ENCODE results near the gene KCNAB1. TPM values are rescaled to one million over a fixed set of nuclear protein-coding genes. Genes with fewer than 3 reads are reported as not detected.

Gene KCNAB1
- total and polyA plus RNA-seq, 4 donors = 8.9 to 45.8 (median 17.8) TPM

DNA sequence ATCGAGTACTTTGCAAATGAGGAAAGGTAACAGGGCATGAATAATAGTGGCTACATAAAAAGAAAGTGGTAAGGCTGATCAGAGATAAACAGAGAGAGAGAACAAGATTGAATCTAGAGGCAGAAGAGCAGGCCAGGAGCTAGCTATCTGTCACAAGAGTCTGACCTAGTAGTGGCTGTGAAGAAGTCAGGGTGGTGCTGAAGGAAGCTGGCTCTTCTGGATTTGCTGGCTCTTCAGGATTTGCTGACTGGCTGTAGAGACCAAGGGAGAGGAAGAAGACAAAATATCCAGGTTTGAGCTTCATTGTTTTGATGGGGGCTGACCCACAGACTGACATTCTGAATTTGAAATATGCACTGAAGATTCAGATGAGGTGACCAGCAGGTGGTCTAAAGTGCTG is 292.2 kb downstream of the KCNAB1 start:
- ATAC-seq (ENCODE audit: low FRiP score) = no peak
- Histone ChIP-seq H3K27me3 (ENCODE audit: control insufficient read depth in 1 of 2, insufficient read depth in 2 of 2, low read length in 1 of 2) (no peaks in the 10 kb centered on the region), H3K4me1 (ENCODE audit: control insufficient read depth in 1 of 2, insufficient read depth in 2 of 2, low read length in 2 of 2) (no peaks in the 10 kb centered on the region), H3K27ac (ENCODE audit: low read depth in 1 of 2, low read length in 2 of 2) (no peak overlapping the region), H3K9me3 (ENCODE audit: control insufficient read depth, low read length) (no peaks in the 10 kb centered on the region), H3K36me3 (ENCODE audit: control insufficient read depth in 1 of 2, insufficient read depth in 2 of 2, low read length in 1 of 2) (no peaks in the 10 kb centered on the region), H3K4me3 (ENCODE audit: low read length in 2 of 2) (no peak overlapping the region)
- intact Hi-C loops (cut with DNase I) = no loop called here
- DNase-seq = no peak
- 94 to 95% methylated on average over 1 of the region's 1 CpG for WGBS, 2 donors

DNA sequence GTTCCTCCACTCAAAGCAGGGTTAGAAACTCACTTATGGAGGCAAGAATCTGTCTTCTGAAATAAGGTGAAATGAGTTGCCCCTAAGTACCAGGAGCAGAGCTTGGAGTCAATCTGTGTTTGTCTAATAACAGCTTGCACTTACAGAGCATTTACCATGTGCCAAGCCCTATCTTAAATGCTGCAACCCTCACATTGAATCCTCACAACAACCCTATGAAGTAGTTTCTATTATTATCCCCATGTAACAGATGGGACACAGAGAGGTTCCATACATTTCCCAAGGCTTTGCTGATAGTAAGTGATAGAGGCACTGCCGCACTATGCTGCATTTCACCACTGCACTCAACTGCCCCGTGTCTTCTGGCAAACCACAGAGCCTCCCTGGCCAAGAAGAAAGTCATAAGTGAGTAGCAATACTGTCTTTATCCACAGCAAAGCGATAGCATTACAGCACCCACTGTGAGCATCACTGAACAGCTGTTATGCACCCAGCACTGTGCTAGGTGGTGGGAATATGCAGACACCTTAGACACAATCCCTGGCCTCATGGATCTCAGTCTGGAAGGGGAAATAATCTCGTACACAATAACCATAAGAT is 293.0 kb downstream of the KCNAB1 start:
- no peak overlapping the region for H3K4me3 ChIP-seq (ENCODE audit: low read length in 2 of 2)
- 77 to 83% methylated on average over 4 of the region's 4 CpGs for WGBS, 2 donors
- no peaks in the 10 kb centered on the region for H3K9me3 ChIP-seq (ENCODE audit: control insufficient read depth, low read length)
- no peaks in the 10 kb centered on the region for H3K4me1 ChIP-seq (ENCODE audit: control insufficient read depth in 1 of 2, insufficient read depth in 2 of 2, low read length in 2 of 2)
- no peak for DNase-seq
- H3K36me3 ChIP-seq (ENCODE audit: control insufficient read depth in 1 of 2, insufficient read depth in 2 of 2, low read length in 1 of 2) = no peaks in the 10 kb centered on the region
- H3K27ac ChIP-seq (ENCODE audit: low read depth in 1 of 2, low read length in 2 of 2) = no peak overlapping the region
- intact Hi-C loops (cut with DNase I) = no loop called here
- no peaks in the 10 kb centered on the region for H3K27me3 ChIP-seq (ENCODE audit: control insufficient read depth in 1 of 2, insufficient read depth in 2 of 2, low read length in 1 of 2)
- ATAC-seq (ENCODE audit: low FRiP score) = no peak

- Histone ChIP-seq H3K27ac (ENCODE audit: low read depth in 1 of 2, low read length in 2 of 2) (no peak overlapping the region), H3K4me3 (ENCODE audit: low read length in 2 of 2) (no peak overlapping the region), H3K27me3 (ENCODE audit: control insufficient read depth in 1 of 2, insufficient read depth in 2 of 2, low read length in 1 of 2) (no peaks in the 10 kb centered on the region), H3K9me3 (ENCODE audit: control insufficient read depth, low read length) (no peaks in the 10 kb centered on the region), H3K36me3 (ENCODE audit: control insufficient read depth in 1 of 2, insufficient read depth in 2 of 2, low read length in 1 of 2) (no peaks in the 10 kb centered on the region), H3K4me1 (ENCODE audit: control insufficient read depth in 1 of 2, insufficient read depth in 2 of 2, low read length in 2 of 2) (no peaks in the 10 kb centered on the region)
- DNase-seq (no peak), ATAC-seq (ENCODE audit: low FRiP score) (no peak)
- intact Hi-C loops (cut with DNase I) = no loop called here
- WGBS, 2 donors = 89 to 95% methylated on average over 3 of the region's 3 CpGs
Observed at GRCh38 chr3:156416846-156417558, 296.6 kb downstream of the KCNAB1 start.

GRCh38 chr3:156417559-156418132 is 297.3 kb downstream of the KCNAB1 start:
- Histone ChIP-seq H3K27ac (ENCODE audit: low read depth in 1 of 2, low read length in 2 of 2) (no peak overlapping the region), H3K4me3 (ENCODE audit: low read length in 2 of 2) (no peak overlapping the region), H3K27me3 (ENCODE audit: control insufficient read depth in 1 of 2, insufficient read depth in 2 of 2, low read length in 1 of 2) (no peaks in the 10 kb centered on the region), H3K36me3 (ENCODE audit: control insufficient read depth in 1 of 2, insufficient read depth in 2 of 2, low read length in 1 of 2) (no peaks in the 10 kb centered on the region), H3K4me1 (ENCODE audit: control insufficient read depth in 1 of 2, insufficient read depth in 2 of 2, low read length in 2 of 2) (no peaks in the 10 kb centered on the region), H3K9me3 (ENCODE audit: control insufficient read depth, low read length) (no peaks in the 10 kb centered on the region)
- DNase-seq (no peak), ATAC-seq (ENCODE audit: low FRiP score) (no peak)
- intact Hi-C loops (cut with DNase I) = no loop called here
- 79 to 83% methylated on average over 4 of the region's 4 CpGs for WGBS, 2 donors

- no peak for ATAC-seq (ENCODE audit: low FRiP score)
- WGBS, 2 donors = 85 to 87% methylated on average over 2 of the region's 2 CpGs
- H3K9me3 ChIP-seq (ENCODE audit: control insufficient read depth, low read length) = no peaks in the 10 kb centered on the region
- H3K36me3 ChIP-seq (ENCODE audit: control insufficient read depth in 1 of 2, insufficient read depth in 2 of 2, low read length in 1 of 2) = no peaks in the 10 kb centered on the region
- H3K27me3 ChIP-seq (ENCODE audit: control insufficient read depth in 1 of 2, insufficient read depth in 2 of 2, low read length in 1 of 2) = no peaks in the 10 kb centered on the region
- H3K4me3 ChIP-seq (ENCODE audit: low read length in 2 of 2) = no peak overlapping the region
- H3K27ac ChIP-seq (ENCODE audit: low read depth in 1 of 2, low read length in 2 of 2) = no peak overlapping the region
- DNase-seq = no peak
- intact Hi-C loops (cut with DNase I) = no loop called here
- H3K4me1 ChIP-seq (ENCODE audit: control insufficient read depth in 1 of 2, insufficient read depth in 2 of 2, low read length in 2 of 2) = no peaks in the 10 kb centered on the region
Observed at GRCh38 chr3:156418428-156418827, 298.1 kb downstream of the KCNAB1 start.

DNA sequence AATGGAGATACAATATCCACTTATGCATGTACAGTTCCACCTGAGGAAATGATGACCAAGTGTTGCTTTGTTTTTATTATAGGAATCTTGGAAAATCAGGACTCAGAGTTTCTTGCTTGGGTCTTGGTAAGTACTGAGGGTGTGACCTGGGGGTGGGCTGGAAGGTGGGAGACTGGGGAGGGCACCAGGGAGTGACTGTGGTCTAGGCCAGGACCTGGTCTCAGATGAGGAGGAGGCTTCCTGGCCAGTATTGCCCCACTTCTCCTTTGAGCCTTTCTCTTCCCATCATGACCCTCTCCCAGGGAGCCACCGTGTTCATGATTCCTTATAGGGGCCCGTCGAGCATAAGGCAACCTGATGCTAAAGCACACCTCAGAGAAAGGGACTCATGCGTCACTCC is 301.2 kb downstream of the KCNAB1 start:
- Histone ChIP-seq H3K4me3 (ENCODE audit: low read length in 2 of 2) (no peak overlapping the region), H3K36me3 (ENCODE audit: control insufficient read depth in 1 of 2, insufficient read depth in 2 of 2, low read length in 1 of 2) (no peaks in the 10 kb centered on the region), H3K9me3 (ENCODE audit: control insufficient read depth, low read length) (no peaks in the 10 kb centered on the region), H3K27ac (ENCODE audit: low read depth in 1 of 2, low read length in 2 of 2) (no peak overlapping the region), H3K4me1 (ENCODE audit: control insufficient read depth in 1 of 2, insufficient read depth in 2 of 2, low read length in 2 of 2) (no peaks in the 10 kb centered on the region), H3K27me3 (ENCODE audit: control insufficient read depth in 1 of 2, insufficient read depth in 2 of 2, low read length in 1 of 2) (no peaks in the 10 kb centered on the region)
- intact Hi-C loops (cut with DNase I) = no loop called here
- DNase-seq (no peak), ATAC-seq (ENCODE audit: low FRiP score) (no peak)
- WGBS, 2 donors = 95 to 98% methylated on average over 4 of the region's 4 CpGs

- H3K27ac ChIP-seq (ENCODE audit: low read depth in 1 of 2, low read length in 2 of 2) = no peak overlapping the region
- no peaks in the 10 kb centered on the region for H3K27me3 ChIP-seq (ENCODE audit: control insufficient read depth in 1 of 2, insufficient read depth in 2 of 2, low read length in 1 of 2)
- no peaks in the 10 kb centered on the region for H3K36me3 ChIP-seq (ENCODE audit: control insufficient read depth in 1 of 2, insufficient read depth in 2 of 2, low read length in 1 of 2)
- H3K4me3 ChIP-seq (ENCODE audit: low read length in 2 of 2) = no peak overlapping the region
- H3K4me1 ChIP-seq (ENCODE audit: control insufficient read depth in 1 of 2, insufficient read depth in 2 of 2, low read length in 2 of 2) = no peaks in the 10 kb centered on the region
- intact Hi-C loops (cut with DNase I) = no loop called here
- H3K9me3 ChIP-seq (ENCODE audit: control insufficient read depth, low read length) = no peaks in the 10 kb centered on the region
- ATAC-seq (ENCODE audit: low FRiP score) = no peak
- no peak for DNase-seq
Observed at GRCh38 chr3:156424758-156425157, 304.4 kb downstream of the KCNAB1 start.

DNA sequence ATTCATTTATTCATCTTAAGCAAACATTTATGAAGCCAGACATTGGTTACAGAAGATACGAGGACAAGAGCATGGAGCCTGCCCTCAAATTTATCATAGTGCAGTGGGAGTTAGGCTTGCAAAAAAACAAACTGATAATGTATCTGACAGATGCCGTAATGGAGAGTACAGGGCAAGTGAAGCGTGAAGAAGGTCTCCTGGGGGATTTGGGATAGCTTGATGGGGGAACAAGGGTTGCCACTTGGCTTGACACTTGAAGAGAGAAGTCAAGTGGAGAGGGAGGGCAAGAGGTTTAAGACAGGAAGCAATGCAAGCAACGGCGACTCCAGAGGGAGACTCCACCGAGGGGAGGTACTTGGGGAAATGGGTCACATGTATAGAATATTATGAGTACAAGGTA is 305.3 kb downstream of the KCNAB1 start:
- H3K27ac ChIP-seq (ENCODE audit: low read depth in 1 of 2, low read length in 2 of 2) = no peak overlapping the region
- intact Hi-C loops (cut with DNase I) = no loop called here
- ATAC-seq (ENCODE audit: low FRiP score) (no peak), DNase-seq (no peak)
- H3K4me1 ChIP-seq (ENCODE audit: control insufficient read depth in 1 of 2, insufficient read depth in 2 of 2, low read length in 2 of 2) = no peaks in the 10 kb centered on the region
- H3K27me3 ChIP-seq (ENCODE audit: control insufficient read depth in 1 of 2, insufficient read depth in 2 of 2, low read length in 1 of 2) = no peaks in the 10 kb centered on the region
- WGBS, 2 donors = 84 to 88% methylated on average over 6 of the region's 6 CpGs
- no peak overlapping the region for H3K4me3 ChIP-seq (ENCODE audit: low read length in 2 of 2)
- H3K36me3 ChIP-seq (ENCODE audit: control insufficient read depth in 1 of 2, insufficient read depth in 2 of 2, low read length in 1 of 2) = no peaks in the 10 kb centered on the region
- no peaks in the 10 kb centered on the region for H3K9me3 ChIP-seq (ENCODE audit: control insufficient read depth, low read length)

- WGBS, 2 donors = 65 to 75% methylated on average over 4 of the region's 4 CpGs
- Histone ChIP-seq H3K4me1 (ENCODE audit: control insufficient read depth in 1 of 2, insufficient read depth in 2 of 2, low read length in 2 of 2) (no peaks in the 10 kb centered on the region), H3K4me3 (ENCODE audit: low read length in 2 of 2) (no peak overlapping the region), H3K36me3 (ENCODE audit: control insufficient read depth in 1 of 2, insufficient read depth in 2 of 2, low read length in 1 of 2) (peaks cover 0 to 3% of the 10 kb centered on the region in 2 donors), H3K9me3 (ENCODE audit: control insufficient read depth, low read length) (no peaks in the 10 kb centered on the region), H3K27me3 (ENCODE audit: control insufficient read depth in 1 of 2, insufficient read depth in 2 of 2, low read length in 1 of 2) (no peaks in the 10 kb centered on the region), H3K27ac (ENCODE audit: low read depth in 1 of 2, low read length in 2 of 2) (no peak overlapping the region)
- intact Hi-C loops (cut with DNase I) = no loop called here
- DNase-seq (no peak), ATAC-seq (ENCODE audit: low FRiP score) (no peak)
Observed at GRCh38 chr3:156429125-156429524, 308.7 kb downstream of the KCNAB1 start.

Measured in aorta (tissue), 5 donors.